HUDEP-2 (cell line): ENCODE data around the gene OPRM1.
A peak's percentile ranks its signal among the peaks of the same experiment; 100 is the strongest.
"Not testable (repeated sequence)": the region's sequence is repeated elsewhere in the genome, so short reads cannot be mapped to it uniquely, and the experiment has no call there.

Experiments used
- DNase-seq, 76 experiments: peaks; one replicate each; lab custom pipeline; 2025; ENCODE audit not compliant: unreplicated experiment in 76 of 76; lab: John Stamatoyannopoulos, UW

Gene OPRM1

GRCh38 chr6:154234019-154234772, 195.2 kb downstream of the OPRM1 start:
- DNase-seq, result no peak

GRCh38 chr6:154236646-154237301, 197.7 kb downstream of the OPRM1 start:
- no peak for DNase-seq

- DNase-seq, result no peak
Measured at GRCh38 chr6:154238831-154239230, 199.8 kb downstream of the OPRM1 start.

GRCh38 chr6:154239392-154239791, 200.4 kb downstream of the OPRM1 start:
- no peak for DNase-seq

- not testable (repeated sequence) for DNase-seq
Measured at GRCh38 chr6:154241061-154241460, 202.0 kb downstream of the OPRM1 start.

GRCh38 chr6:154241581-154241980, 202.5 kb downstream of the OPRM1 start:
- no peak for DNase-seq

- DNase-seq, result no peak
Measured at GRCh38 chr6:154242617-154243357, 203.7 kb downstream of the OPRM1 start.

GRCh38 chr6:154243793-154244750, 205.0 kb downstream of the OPRM1 start:
- DNase-seq, result no peak

- no peak for DNase-seq
Measured at GRCh38 chr6:154245506-154245905, 206.5 kb downstream of the OPRM1 start.

- no peak for DNase-seq
Measured at GRCh38 chr6:154246723-154247118, 207.7 kb downstream of the OPRM1 start.

- no peak for DNase-seq
Measured at GRCh38 chr6:154247119-154247861, 208.2 kb downstream of the OPRM1 start.

- DNase-seq, result no peak
Measured at GRCh38 chr6:154249499-154250298, 210.7 kb downstream of the OPRM1 start.

GRCh38 chr6:154251116-154251515, 212.1 kb downstream of the OPRM1 start:
- DNase-seq, result no peak

- no peak for DNase-seq
Measured at GRCh38 chr6:154252678-154253077, 213.6 kb downstream of the OPRM1 start.

- no peak for DNase-seq
Measured at GRCh38 chr6:154257067-154257466, 218.0 kb downstream of the OPRM1 start.

GRCh38 chr6:154258064-154258757, 219.2 kb downstream of the OPRM1 start:
- no peak for DNase-seq

- peak in 3 of 76 experiments; percentile 5 to 28 (median 19) for DNase-seq
Measured at GRCh38 chr6:154261688-154262397, 222.8 kb downstream of the OPRM1 start.
